GM19240 (cell line): Measurements from ENCODE around the gene RHOBTB3.

Experiments used
- DNase-seq: peaks from one replicate; pipeline ENCODE4 v3.0.0; 2011; ENCODE audit warnings: low spot score; ENCODE audit not compliant: insufficient read length

RHOBTB3 gene

GRCh38 chr5:95731571-95732554 lies 727 bp downstream of the RHOBTB3 start:
- DNase-seq, result no peak

DNA sequence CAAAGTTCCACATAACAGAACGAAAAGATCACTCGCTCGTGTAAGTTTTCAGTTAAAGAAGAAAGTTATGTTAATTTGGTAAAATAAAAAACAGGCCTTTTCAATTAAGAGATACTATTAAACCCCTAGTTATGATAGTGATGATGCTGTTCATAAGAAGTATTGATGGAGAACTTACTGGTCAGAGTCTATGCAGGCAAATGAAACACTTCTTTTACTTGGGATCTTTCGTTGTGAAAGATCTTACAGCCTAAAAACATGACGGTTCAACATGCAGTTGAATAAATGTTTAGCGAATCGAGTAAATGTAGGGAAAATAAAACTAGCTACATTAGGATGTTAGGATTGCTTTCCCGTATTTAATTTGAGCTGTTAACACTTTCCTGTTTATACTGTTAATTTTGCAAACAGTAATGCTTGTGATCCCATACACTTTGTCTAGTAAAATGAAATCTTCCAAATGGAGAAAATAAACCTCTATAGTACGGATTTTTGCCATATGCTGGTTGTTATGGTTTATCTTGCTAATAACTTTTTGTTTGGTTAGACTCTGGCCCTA lies 2.0 kb downstream of the RHOBTB3 start:
- no peak for DNase-seq

DNA sequence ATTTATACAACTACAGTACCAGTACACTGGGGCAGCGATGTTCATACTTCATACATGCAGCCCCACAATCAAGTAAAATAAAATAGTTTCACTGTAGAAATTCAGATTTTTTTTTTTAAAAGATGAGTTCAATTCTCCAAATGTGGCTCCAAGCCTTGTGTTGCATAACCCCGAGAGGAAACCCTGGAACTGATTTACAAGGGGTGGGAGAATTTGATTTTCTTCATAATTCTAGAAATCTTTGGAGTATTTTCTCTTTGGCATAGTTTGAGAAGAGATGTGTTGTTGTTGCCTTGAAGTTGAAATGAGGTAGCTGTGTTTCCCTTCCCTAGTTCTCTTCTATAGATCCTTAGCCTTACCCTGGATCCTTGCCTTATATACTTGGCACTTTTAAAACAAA lies 3.1 kb downstream of the RHOBTB3 start:
- DNase-seq, result no peak

DNA sequence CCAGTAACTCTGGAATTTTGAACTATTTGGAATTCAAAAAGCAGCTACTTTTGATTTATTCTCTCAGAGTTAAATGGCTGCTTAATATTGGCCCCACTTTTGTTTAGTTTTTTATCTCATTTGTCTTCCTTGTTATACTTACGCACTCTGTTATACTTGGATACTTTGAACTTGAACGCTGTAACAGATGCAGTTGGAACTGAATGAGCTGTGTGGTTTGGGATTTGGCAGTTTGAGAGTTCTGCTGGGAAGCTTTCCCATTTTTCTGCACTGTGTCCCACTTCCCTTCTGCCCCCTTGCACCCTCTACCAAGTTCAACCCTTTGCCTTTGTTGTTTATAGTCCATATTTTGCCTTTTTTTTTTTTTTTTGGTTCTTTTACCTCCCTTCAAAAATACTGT lies 3.8 kb downstream of the RHOBTB3 start:
- DNase-seq, result no peak

DNA sequence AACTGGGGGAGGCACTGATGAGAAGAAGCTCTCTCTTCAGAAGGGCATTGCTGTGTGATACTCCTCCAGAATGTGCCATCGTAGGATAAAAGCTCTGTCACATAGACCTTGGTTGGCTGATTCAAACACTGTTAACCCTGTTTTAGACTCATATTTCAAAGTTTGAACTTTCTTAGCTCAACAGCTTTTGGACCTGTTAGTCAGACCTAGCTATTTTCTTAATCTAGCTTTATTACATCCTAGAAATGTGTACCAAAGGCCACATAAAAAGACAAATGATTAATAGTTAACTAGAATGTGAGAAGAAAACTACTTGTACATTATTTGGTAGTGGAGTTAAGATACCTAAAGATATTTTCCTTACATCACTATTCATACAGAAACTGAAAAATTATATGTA lies 4.3 kb downstream of the RHOBTB3 start:
- no peak for DNase-seq

DNA sequence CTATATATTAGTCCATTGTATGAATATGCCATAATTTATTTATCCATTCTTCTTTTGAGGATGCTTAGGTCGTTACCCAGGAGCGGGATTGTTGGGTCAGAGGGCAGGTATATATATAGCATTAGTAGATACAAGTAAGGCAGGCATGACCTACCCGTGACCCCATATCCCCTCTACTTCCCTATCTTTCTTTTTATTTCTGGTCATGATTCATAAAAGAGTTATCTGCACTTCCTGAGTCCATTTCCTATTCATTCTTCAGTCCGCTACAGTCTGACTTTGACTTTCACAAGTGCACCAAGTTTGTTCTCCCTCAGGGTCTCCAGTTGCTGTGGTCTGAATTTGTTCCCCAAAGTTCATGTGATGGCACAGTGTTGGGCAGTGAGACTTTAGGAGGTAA lies 6.9 kb downstream of the RHOBTB3 start:
- DNase-seq, result no peak

DNA sequence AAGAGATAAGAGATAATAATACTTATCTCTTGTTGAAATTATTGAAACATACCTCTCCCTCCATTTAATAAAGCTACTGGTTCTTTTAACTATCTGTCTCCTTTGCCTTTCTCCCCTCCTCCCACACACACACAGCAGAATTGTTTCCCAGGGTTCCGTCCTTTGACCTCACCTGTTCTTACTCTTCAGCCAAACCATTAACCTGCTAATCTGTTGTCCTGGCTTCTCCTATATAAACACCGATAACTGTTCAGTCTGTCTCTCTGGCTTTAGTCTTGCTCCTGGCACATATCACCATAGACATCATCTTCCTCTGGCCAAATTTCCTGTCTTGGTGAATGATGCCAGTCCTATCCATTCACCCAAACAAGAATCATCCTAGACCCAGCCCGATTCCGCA lies 7.7 kb downstream of the RHOBTB3 start:
- no peak for DNase-seq

- DNase-seq, result no peak
Measured at GRCh38 chr5:95739857-95740256, 8.7 kb downstream of the RHOBTB3 start.

DNA sequence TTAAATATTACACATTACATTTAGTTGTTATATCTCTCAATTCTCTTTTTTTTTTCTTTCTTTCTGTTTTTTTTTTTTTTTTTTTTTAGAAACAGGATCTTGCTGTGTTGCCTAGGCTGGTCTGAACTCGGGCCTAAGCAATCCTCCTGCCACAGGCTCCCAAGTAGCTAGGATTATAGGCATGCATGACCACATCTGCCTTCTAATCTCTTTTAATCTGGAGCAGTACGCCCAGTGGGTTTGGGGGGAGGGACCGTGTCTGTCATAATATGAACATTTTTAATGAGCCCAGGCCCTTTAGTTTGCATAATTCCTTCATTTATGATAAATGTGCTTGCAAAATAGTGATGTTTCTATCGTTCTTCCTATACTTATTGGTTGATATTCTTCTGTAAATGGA lies 10.3 kb downstream of the RHOBTB3 start:
- no peak for DNase-seq

DNA sequence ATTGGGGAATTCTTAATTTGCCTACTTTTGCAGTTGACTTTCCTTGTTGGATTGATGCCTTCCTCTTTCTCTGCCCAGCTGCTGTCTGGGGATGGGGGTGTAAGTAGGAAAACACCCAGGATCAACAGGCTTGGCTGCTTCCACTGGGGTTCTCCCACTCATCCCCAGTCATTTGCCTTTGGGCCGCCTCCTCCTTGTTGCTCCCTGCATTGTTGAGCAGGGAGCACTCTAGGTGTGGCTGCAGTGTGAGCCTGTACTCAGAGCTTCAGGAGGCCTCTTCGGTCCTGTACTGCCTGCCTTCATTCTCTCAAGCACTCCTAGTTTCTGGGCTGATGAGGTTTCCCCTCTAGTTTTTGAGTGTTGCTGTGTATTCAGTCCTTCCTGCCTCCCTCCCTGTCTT lies 12.1 kb downstream of the RHOBTB3 start:
- DNase-seq, result no peak

- no peak for DNase-seq
Measured at GRCh38 chr5:95743877-95744276, 12.7 kb downstream of the RHOBTB3 start.

DNA sequence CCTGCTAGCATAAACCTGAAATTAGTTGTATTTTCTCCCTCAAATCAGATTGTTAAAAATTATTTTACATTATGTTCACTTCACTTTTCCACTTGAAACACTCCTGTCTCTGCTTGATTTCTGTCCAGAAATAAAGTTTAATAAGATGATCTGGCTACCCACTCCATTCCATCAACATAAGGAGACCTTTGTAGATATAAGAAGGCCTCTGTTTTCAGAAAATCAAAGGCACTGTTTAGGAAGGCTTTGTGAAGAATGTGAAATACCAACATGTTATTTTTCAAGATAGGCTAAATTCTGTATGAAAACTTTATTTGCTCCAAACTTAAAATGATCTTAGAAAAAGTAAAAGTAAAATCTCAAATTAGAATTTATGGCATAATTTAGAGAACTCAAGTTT lies 15.1 kb downstream of the RHOBTB3 start:
- DNase-seq, result no peak

DNA sequence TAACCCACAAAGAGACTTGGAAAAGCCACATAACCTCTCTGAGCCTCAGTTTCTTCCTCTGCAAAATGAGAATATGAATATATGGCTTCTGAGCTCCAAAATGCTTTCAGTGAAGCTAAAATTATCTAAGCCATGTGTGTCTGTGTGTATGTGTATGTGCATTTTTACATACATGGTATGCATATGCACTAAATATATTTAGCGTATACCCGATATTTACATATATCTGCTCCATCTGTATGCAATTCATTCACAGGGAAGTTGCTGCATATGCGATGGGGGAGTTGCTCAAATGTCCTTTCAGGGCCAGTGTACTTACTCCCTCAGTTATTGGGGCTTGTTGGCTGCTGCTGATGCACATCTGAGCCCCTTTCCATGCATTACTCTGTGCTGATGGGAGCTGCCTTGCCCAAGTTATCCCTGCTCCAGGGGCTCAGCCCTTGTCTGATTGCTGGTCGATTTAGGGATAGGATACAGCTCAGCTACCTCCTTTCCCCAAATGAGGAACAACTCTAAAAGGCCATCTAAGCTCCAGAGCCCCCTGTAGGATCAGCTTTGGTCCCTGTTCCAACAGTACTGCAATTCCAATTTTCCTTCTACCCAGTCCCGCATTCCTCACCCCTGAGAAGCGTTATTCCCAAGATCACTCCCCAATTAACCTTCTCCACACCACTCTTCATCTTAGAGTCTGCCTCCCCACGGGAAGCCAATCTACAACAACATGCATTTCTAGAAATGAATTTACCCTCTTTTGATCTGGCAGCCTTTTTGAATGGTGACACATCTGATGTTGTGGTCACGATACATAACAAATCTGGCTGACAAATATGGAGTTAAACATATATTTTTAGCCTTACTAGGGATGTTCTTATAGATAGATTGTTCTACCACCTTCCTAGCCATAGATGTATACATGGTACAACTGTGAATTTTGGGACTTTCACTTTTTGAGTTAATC lies 15.9 kb downstream of the RHOBTB3 start:
- DNase-seq, result no peak

- DNase-seq, result no peak
Measured at GRCh38 chr5:95748133-95748532, 17.0 kb downstream of the RHOBTB3 start.

- DNase-seq, result no peak
Measured at GRCh38 chr5:95754545-95754944, 23.4 kb downstream of the RHOBTB3 start.

DNA sequence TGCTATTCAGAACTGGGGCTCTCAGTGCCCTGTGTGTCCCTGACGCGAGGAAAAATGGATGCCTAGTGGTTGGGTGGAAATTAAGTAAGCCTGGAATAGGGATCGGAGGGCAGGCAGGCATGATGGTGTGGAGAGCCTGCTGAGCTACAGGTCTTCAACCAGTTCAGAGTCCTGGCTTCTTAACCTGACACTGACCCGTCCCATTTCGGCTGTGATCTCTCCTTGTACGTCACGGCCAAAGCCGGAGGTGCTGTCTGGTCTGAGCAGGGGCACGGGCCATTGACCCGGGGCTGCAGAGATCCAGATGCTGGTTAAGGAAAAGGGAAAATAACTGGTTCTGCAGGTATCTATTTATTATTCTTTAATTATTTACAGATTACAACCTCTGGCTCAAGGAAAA lies 27.9 kb downstream of the RHOBTB3 start:
- no peak for DNase-seq

- no peak for DNase-seq
Measured at GRCh38 chr5:95759634-95760033, 28.5 kb downstream of the RHOBTB3 start.

GRCh38 chr5:95760273-95761191 lies 29.4 kb downstream of the RHOBTB3 start:
- DNase-seq, result peak; percentile 11

GRCh38 chr5:95761771-95762651 lies 30.9 kb downstream of the RHOBTB3 start:
- no peak for DNase-seq

GRCh38 chr5:95762652-95763041 lies 31.5 kb downstream of the RHOBTB3 start:
- no peak for DNase-seq
